ENCODE results near the gene SRMS.

SRMS gene

DNA sequence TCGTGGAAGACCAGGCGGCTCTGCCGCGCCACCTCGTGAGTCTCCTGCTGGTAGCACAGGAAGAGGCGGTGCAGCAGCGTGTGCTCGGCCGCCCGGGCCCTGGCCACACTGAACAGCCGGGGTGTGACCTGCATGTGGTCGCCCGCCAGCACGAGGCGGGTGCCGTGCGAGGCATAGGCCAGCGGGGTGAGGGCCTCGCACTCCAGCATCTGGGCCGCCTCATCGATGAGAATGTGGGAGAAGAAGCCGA lies 19.5 kb upstream of the SRMS start:
- Histone ChIP-seq H3K4me2 (ENCODE audit: low read depth, low read length) (no peak overlapping the region), H3K9ac (ENCODE audit: low read length) (no peak overlapping the region), H2AFZ (ENCODE audit: low read length) (no peak overlapping the region), H3K4me3 (ENCODE audit: low read length) (no peak overlapping the region), H3K9me2 (replicated peaks; ENCODE audit: insufficient read depth, low read length) (no peaks in the 10 kb centered on the region), H3K36me3 (replicated peaks; ENCODE audit: insufficient read depth, low read length) (no peaks in the 10 kb centered on the region), H3K79me2 (ENCODE audit: low read length) (no peaks in the 10 kb centered on the region), H3F3A (ENCODE audit: insufficient read depth, low read length) (peaks cover 9% of the 10 kb centered on the region), H3K27ac (ENCODE audit: low read length) (no peak overlapping the region), H3K4me1 (ENCODE audit: low read length) (peaks cover 26% of the 10 kb centered on the region), H3K9me3 (replicated peaks; ENCODE audit: insufficient read depth, low read length) (no peaks in the 10 kb centered on the region), H4K20me1 (ENCODE audit: insufficient read depth, low read length) (no peaks in the 10 kb centered on the region), H3K27me3 (replicated peaks; ENCODE audit: insufficient read depth, low read length) (no peaks in the 10 kb centered on the region)
- DNase-seq = no peak
- no peak for TF ChIP-seq CTCF (IDR thresholded peaks at IDR 0.05; ENCODE audit: low read length)
- no peak for TF ChIP-seq EZH2 (optimal IDR thresholded peaks at IDR 0.05; ENCODE audit: low read depth, low read length)
- TF ChIP-seq EZH2phosphoT487 (IDR thresholded peaks at IDR 0.05; ENCODE audit: low read length) = no peak

GRCh38 chr20:63566395-63567135 lies 19.0 kb upstream of the SRMS start:
- DNase-seq = no peak
- Histone ChIP-seq H3K4me3 (ENCODE audit: low read length) (no peak overlapping the region), H3K27ac (ENCODE audit: low read length) (no peak overlapping the region), H3K9me2 (replicated peaks; ENCODE audit: insufficient read depth, low read length) (no peaks in the 10 kb centered on the region), H4K20me1 (ENCODE audit: insufficient read depth, low read length) (no peaks in the 10 kb centered on the region), H3K9me3 (replicated peaks; ENCODE audit: insufficient read depth, low read length) (no peaks in the 10 kb centered on the region), H3K79me2 (ENCODE audit: low read length) (no peaks in the 10 kb centered on the region), H2AFZ (ENCODE audit: low read length) (no peak overlapping the region), H3K4me1 (ENCODE audit: low read length) (peaks cover 26% of the 10 kb centered on the region), H3F3A (ENCODE audit: insufficient read depth, low read length) (peaks cover 9% of the 10 kb centered on the region), H3K4me2 (ENCODE audit: low read depth, low read length) (no peak overlapping the region), H3K36me3 (replicated peaks; ENCODE audit: insufficient read depth, low read length) (no peaks in the 10 kb centered on the region), H3K9ac (ENCODE audit: low read length) (no peak overlapping the region), H3K27me3 (replicated peaks; ENCODE audit: insufficient read depth, low read length) (no peaks in the 10 kb centered on the region)
- no peak for TF ChIP-seq CTCF (IDR thresholded peaks at IDR 0.05; ENCODE audit: low read length)
- no peak for TF ChIP-seq EZH2phosphoT487 (IDR thresholded peaks at IDR 0.05; ENCODE audit: low read length)
- no peak for TF ChIP-seq EZH2 (optimal IDR thresholded peaks at IDR 0.05; ENCODE audit: low read depth, low read length)

DNA sequence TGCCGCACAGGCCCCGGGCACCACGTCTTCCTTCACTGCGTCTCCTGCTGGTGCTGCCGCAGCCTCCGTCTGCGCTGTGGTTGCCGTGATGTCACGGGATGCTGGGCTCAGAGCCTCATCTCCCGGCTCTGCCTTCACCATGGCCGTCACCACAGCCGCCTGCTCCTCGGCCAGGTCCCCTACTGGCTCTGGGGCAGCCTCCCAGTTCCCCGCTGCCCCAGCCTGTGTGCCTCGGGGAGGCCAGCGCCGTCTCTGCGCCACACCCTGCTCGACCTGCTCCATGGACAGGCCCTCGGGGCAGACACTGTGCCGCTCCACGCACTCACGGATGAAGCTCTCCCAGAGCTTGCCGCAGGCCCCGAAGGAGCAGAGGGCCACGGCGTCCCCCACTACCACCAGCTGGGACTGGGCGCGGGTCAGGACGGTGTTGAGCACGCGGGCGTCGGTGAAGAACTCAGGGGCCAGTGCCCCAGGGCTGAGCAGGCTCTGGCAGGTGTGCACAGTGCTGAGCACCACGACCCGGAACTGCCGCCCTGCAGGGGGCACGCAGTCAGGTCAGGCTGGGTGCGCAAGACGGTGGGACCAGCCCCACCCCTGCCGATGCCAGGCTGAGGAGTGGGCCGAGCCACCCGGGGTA lies 18.3 kb upstream of the SRMS start:
- peaks cover 9% of the 10 kb centered on the region for H3F3A ChIP-seq (ENCODE audit: insufficient read depth, low read length)
- no peaks in the 10 kb centered on the region for H3K9me3 ChIP-seq (replicated peaks; ENCODE audit: insufficient read depth, low read length)
- H3K9ac ChIP-seq (ENCODE audit: low read length) = no peak overlapping the region
- H3K4me1 ChIP-seq (ENCODE audit: low read length) = peaks cover 26% of the 10 kb centered on the region
- H3K27ac ChIP-seq (ENCODE audit: low read length) = no peak overlapping the region
- no peaks in the 10 kb centered on the region for H3K9me2 ChIP-seq (replicated peaks; ENCODE audit: insufficient read depth, low read length)
- no peak overlapping the region for H3K4me3 ChIP-seq (ENCODE audit: low read length)
- H2AFZ ChIP-seq (ENCODE audit: low read length) = no peak overlapping the region
- TF ChIP-seq CTCF (IDR thresholded peaks at IDR 0.05; ENCODE audit: low read length) (no peak), EZH2 (optimal IDR thresholded peaks at IDR 0.05; ENCODE audit: low read depth, low read length) (no peak), EZH2phosphoT487 (IDR thresholded peaks at IDR 0.05; ENCODE audit: low read length) (no peak)
- no peaks in the 10 kb centered on the region for H3K27me3 ChIP-seq (replicated peaks; ENCODE audit: insufficient read depth, low read length)
- no peaks in the 10 kb centered on the region for H4K20me1 ChIP-seq (ENCODE audit: insufficient read depth, low read length)
- no peaks in the 10 kb centered on the region for H3K79me2 ChIP-seq (ENCODE audit: low read length)
- H3K4me2 ChIP-seq (ENCODE audit: low read depth, low read length) = no peak overlapping the region
- H3K36me3 ChIP-seq (replicated peaks; ENCODE audit: insufficient read depth, low read length) = no peaks in the 10 kb centered on the region
- DNase-seq = no peak

All from MM.1S (cell line).